Measurements from ENCODE around the gene P2RY1. TPM values are rescaled to one million over a fixed set of nuclear protein-coding genes. Genes with fewer than 3 reads are reported as not detected.
"Not testable (repeated sequence)": the region's sequence is repeated elsewhere in the genome, so short reads cannot be mapped to it uniquely, and the experiment has no call there.

The P2RY1 gene
- polyA plus RNA-seq, 1 experiment, result 0.09 TPM

DNA sequence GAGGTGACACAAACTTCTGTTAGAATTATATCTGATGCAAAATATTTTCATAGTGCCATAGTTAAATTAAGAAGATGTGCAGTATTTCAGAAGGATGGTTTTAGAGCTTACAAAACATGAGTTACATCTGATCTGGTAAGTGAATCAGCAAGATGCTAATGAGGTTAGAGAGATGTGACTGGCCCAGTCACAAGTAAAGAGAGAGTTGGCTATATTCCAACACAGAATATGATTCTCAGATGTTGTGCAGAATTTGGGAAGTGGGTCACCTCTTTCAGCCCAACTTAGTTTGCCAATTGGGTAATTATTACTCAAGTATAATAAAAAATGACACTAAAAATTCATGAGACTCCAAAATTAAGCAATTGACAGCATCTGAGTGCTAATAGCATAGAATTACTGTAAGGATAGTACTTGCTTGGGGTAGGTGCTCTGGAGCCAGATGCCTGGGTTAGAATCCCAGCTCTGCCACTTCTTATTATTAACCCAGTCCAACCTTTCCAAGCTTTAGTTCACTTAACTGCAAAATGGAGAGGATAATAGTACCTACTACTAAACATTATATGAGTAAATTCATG lies 30.8 kb downstream of the P2RY1 start:
- CTCF ChIA-PET, result no interaction called here
- DNase-seq (ENCODE audit: low read depth, low spot score), result no peak

DNA sequence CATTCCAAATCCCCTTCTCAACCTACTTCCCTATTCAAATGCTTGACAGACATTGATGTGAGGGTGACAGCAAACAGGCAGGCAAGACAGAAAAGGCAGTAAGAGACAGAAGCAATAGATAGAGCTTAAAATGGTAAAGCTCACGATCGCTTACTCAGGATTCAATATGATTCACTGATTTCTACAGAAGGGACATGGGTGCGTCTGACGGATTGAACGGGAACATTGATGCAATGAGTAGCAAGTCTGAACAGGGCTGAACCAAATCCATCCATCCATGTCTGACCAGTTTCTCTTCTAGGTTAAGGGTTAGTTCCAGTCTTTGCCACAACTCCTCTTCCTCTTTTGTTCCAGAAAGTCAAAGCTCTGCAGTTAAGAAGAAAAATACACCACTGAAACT lies 35.1 kb downstream of the P2RY1 start:
- Histone ChIP-seq H3K27me3 (ENCODE audit: control insufficient read depth, insufficient read depth, low read length) (peaks cover 2% of the 10 kb centered on the region), H3K9me3 (ENCODE audit: control insufficient read depth, insufficient read depth, low read length) (no peaks in the 10 kb centered on the region), H3K4me3 (ENCODE audit: low read depth, low read length) (no peak overlapping the region), H3K27ac (ENCODE audit: low read depth, low read length) (no peak overlapping the region)
- no peak for DNase-seq (ENCODE audit: low read depth, low spot score)
- ChIA-PET CTCF (no interaction called here), POLR2A (no interaction called here)
- TF ChIP-seq, protein P1, sequence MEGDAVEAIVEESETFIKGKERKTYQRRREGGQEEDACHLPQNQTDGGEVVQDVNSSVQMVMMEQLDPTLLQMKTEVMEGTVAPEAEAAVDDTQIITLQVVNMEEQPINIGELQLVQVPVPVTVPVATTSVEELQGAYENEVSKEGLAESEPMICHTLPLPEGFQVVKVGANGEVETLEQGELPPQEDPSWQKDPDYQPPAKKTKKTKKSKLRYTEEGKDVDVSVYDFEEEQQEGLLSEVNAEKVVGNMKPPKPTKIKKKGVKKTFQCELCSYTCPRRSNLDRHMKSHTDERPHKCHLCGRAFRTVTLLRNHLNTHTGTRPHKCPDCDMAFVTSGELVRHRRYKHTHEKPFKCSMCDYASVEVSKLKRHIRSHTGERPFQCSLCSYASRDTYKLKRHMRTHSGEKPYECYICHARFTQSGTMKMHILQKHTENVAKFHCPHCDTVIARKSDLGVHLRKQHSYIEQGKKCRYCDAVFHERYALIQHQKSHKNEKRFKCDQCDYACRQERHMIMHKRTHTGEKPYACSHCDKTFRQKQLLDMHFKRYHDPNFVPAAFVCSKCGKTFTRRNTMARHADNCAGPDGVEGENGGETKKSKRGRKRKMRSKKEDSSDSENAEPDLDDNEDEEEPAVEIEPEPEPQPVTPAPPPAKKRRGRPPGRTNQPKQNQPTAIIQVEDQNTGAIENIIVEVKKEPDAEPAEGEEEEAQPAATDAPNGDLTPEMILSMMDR (IDR thresholded peaks at IDR 0.05; ENCODE audit: low read depth, low read length), result no peak

More for the DNA sequence above, 30.8 kb downstream of the P2RY1 start:
- POLR2A ChIA-PET, result no interaction called here
- TF ChIP-seq, protein P1 (IDR thresholded peaks at IDR 0.05; ENCODE audit: low read depth, low read length), result no peak
- no peak overlapping the region for H3K4me3 ChIP-seq (ENCODE audit: low read depth, low read length)
- peaks cover 2% of the 10 kb centered on the region for H3K27me3 ChIP-seq (ENCODE audit: control insufficient read depth, insufficient read depth, low read length)
- H3K27ac ChIP-seq (ENCODE audit: low read depth, low read length), result no peak overlapping the region
- no peaks in the 10 kb centered on the region for H3K9me3 ChIP-seq (ENCODE audit: control insufficient read depth, insufficient read depth, low read length)

DNA sequence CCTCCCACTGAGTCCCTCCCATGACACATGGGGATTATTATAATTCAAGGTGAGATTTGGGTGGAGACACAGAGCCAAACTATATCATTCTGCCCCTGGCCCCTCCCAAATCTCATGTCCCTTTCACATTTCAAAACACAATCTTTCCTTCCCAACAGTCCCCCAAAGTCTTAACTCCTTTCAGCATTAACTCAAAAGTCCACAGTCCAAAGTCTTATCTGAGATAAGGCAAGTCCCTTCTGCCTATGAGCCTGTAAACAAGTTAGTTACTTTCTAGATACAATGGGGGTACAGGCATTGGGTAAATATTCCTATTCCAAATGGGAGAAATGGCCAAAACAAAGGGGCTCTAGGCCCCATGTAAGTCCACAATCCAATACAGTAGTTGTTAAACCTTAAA lies 38.4 kb downstream of the P2RY1 start:
- H3K9me3 ChIP-seq (ENCODE audit: control insufficient read depth, insufficient read depth, low read length); CTCF ChIA-PET; H3K27ac ChIP-seq (ENCODE audit: low read depth, low read length); DNase-seq (ENCODE audit: low read depth, low spot score); H3K27me3 ChIP-seq (ENCODE audit: control insufficient read depth, insufficient read depth, low read length); H3K4me3 ChIP-seq (ENCODE audit: low read depth, low read length); POLR2A ChIA-PET: not testable (repeated sequence)

DNA sequence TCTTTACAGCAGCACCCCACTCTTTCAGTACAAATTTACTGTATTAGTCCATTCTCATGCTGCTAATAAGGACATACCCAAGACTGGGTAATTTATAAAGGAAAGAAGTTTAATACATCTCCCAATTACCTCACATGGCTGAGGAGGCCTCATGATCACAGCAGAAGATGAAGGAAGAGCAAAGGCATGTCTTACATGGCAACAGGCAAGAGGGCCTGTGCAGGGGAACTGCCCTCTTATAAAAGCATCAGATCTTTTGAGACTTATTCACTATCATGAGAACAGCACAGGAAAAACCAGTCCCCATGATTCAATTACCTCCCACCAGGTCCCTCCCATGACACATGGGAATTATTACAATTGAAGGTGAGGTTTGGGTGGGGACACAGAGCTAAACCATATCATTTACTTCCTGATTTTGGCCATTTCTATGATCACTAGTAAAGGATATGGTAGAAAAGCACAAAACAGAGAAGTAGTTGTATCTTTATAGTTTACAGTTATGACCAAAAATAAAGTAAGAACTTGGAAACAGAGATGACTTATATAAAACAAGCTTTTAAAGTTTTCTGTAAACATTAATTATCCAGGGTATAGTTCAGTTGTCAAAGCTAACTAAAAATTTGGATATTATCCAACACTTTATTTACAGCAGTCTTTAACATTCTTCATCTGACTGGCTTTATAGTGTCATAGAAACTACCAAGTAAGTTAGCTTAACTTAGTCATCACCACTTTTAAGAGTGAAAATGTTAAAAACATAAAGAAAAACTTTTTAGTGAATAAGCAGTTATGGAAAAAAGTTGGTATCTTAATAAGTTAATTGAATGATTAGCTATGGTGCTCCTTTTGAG lies 40.2 kb downstream of the P2RY1 start:
- TF ChIP-seq, protein P1 (IDR thresholded peaks at IDR 0.05; ENCODE audit: low read depth, low read length), result no peak
- no peak overlapping the region for H3K4me3 ChIP-seq (ENCODE audit: low read depth, low read length)
- no peak for DNase-seq (ENCODE audit: low read depth, low spot score)
- no peak overlapping the region for H3K27ac ChIP-seq (ENCODE audit: low read depth, low read length)
- no peaks in the 10 kb centered on the region for H3K9me3 ChIP-seq (ENCODE audit: control insufficient read depth, insufficient read depth, low read length)
- CTCF ChIA-PET, result no interaction called here
- peaks cover 2% of the 10 kb centered on the region for H3K27me3 ChIP-seq (ENCODE audit: control insufficient read depth, insufficient read depth, low read length)
- POLR2A ChIA-PET, result no interaction called here

DNA sequence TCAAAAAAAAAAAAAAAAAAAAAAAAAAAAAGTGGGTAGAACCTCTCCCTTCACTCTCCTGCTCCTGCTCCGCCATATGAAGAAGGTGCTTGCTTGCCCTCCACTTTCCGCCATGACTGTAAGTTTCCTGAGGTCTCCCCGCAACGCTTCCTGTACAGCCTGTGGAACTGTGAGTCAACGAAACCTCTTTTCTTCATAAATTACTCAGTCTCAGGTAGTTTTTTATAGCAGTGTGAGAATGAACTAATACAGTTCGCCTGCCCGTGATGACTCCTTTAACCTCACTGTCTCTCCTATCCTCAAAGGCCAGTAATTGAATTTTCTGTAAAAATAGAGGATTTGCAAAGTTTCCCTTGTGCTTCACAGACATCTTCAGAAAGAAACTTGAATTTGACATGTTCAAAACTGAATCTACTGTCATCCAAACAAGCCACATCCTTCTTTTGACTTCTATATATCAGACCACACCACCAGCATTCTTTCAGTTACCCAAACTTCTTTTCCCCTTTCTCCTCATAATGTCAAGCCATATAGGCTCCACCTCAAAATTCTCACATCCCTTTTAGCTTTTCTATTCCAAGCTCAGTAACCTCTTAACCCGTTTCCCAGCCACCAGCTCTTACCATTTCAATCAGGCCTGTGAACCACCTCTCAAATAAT lies 44.3 kb downstream of the P2RY1 start:
- Histone ChIP-seq H3K4me3 (ENCODE audit: low read depth, low read length) (no peak overlapping the region), H3K27ac (ENCODE audit: low read depth, low read length) (no peak overlapping the region), H3K27me3 (ENCODE audit: control insufficient read depth, insufficient read depth, low read length) (no peaks in the 10 kb centered on the region), H3K9me3 (ENCODE audit: control insufficient read depth, insufficient read depth, low read length) (no peaks in the 10 kb centered on the region)
- DNase-seq (ENCODE audit: low read depth, low spot score), result no peak
- CTCF ChIA-PET, result no interaction called here
- POLR2A ChIA-PET, result no interaction called here
- TF ChIP-seq, protein P1 (IDR thresholded peaks at IDR 0.05; ENCODE audit: low read depth, low read length), result no peak
